Dermis microvascular lymphatic vessel endothelial cell (primary cell): ENCODE measurements around the gene SMG9. TPM values are rescaled to one million over a fixed set of nuclear protein-coding genes. Genes with fewer than 3 reads are reported as not detected.
"Not testable (repeated sequence)": the region's sequence is repeated elsewhere in the genome, so short reads cannot be mapped to it uniquely, and the experiment has no call there.

Experiments used
- DNase-seq, 2 donors: peaks; one replicate each; pipeline versions ENCODE4 v3.0.0 to v3.0.0-alpha.2; 2010; ENCODE audit warnings: low read depth in 2 of 2
- total RNA-seq: library from RNA; depleted of rRNA; stranded (reverse); fragments of >200 nt; gene quantifications from 2 replicates; pipeline ENCODE4 v1.2.1, GENCODE V29; 2014

Gene SMG9
- total RNA-seq, 1 donor from 2014 or later, result 4.4 TPM

GRCh38 chr19:43779820-43780219, 25.1 kb upstream of the SMG9 start:
- DNase-seq, result no peak

- DNase-seq, result peak in 1 of 2 donors; percentile 24
These were observed 24.5 kb upstream of the SMG9 start for GRCh38 chr19:43779147-43779819.

GRCh38 chr19:43778651-43779050, 23.9 kb upstream of the SMG9 start:
- no peak for DNase-seq

- DNase-seq, result peak in 1 of 2 donors; percentile 41
These were observed 22.5 kb upstream of the SMG9 start for GRCh38 chr19:43777163-43777695.

- no peak for DNase-seq
These were observed 21.5 kb upstream of the SMG9 start for GRCh38 chr19:43776286-43776685.

- DNase-seq, result no peak
These were observed 20.6 kb upstream of the SMG9 start for GRCh38 chr19:43775299-43775890.

GRCh38 chr19:43774940-43775258, 20.1 kb upstream of the SMG9 start:
- not testable (repeated sequence) for DNase-seq

- DNase-seq, result peak; percentile 44 to 79
These were observed 19.6 kb upstream of the SMG9 start for GRCh38 chr19:43774103-43774939.

GRCh38 chr19:43773725-43774102, 19.0 kb upstream of the SMG9 start:
- DNase-seq, result no peak

- DNase-seq, result no peak
These were observed 14.5 kb upstream of the SMG9 start for GRCh38 chr19:43769256-43769655.

GRCh38 chr19:43768273-43769050, 13.7 kb upstream of the SMG9 start:
- DNase-seq, result no peak

GRCh38 chr19:43767818-43768217, 13.1 kb upstream of the SMG9 start:
- DNase-seq, result no peak

GRCh38 chr19:43767316-43767715, 12.6 kb upstream of the SMG9 start:
- DNase-seq, result no peak

GRCh38 chr19:43766755-43767043, 11.9 kb upstream of the SMG9 start:
- DNase-seq, result no peak

- peak in 1 of 2 donors; percentile 76 for DNase-seq
These were observed 10.5 kb upstream of the SMG9 start for GRCh38 chr19:43765109-43765876.

GRCh38 chr19:43764684-43765083, 9.9 kb upstream of the SMG9 start:
- not testable (repeated sequence) for DNase-seq

GRCh38 chr19:43763473-43763939, 8.7 kb upstream of the SMG9 start:
- DNase-seq, result peak in 1 of 2 donors; percentile 38

GRCh38 chr19:43762814-43763213, 8.1 kb upstream of the SMG9 start:
- DNase-seq, result no peak

- DNase-seq, result no peak
These were observed 6.2 kb upstream of the SMG9 start for GRCh38 chr19:43760941-43761340.

GRCh38 chr19:43759515-43759914, 4.8 kb upstream of the SMG9 start:
- peak in 1 of 2 donors; percentile 56 for DNase-seq

GRCh38 chr19:43755256-43755801, 567 bp upstream of the SMG9 start:
- peak; percentile 36 to 71 for DNase-seq
